HG03378 (cell line): ENCODE results near the gene KCNS1.

Experiments used
- ATAC-seq: cut with Tn5 transposase; IDR thresholded peaks from one replicate; pipeline ENCODE4 v1.9.1; 2021; ENCODE audit warnings: mild to moderate bottlenecking, moderate library complexity; ENCODE audit not compliant: unreplicated experiment

The KCNS1 gene

GRCh38 chr20:45052698-45053429, 48.1 kb downstream of the KCNS1 start:
- no peak for ATAC-seq

- ATAC-seq, result peak; percentile 64
These were observed 49.5 kb downstream of the KCNS1 start for GRCh38 chr20:45051204-45052060.

GRCh38 chr20:45049904-45050471, 50.9 kb downstream of the KCNS1 start:
- no peak for ATAC-seq

GRCh38 chr20:45049438-45049837, 51.5 kb downstream of the KCNS1 start:
- ATAC-seq, result no peak

GRCh38 chr20:45047581-45048119, 53.3 kb downstream of the KCNS1 start:
- ATAC-seq, result no peak

GRCh38 chr20:45044601-45045000, 56.3 kb downstream of the KCNS1 start:
- no peak for ATAC-seq

GRCh38 chr20:45044084-45044573, 56.8 kb downstream of the KCNS1 start:
- ATAC-seq, result no peak

GRCh38 chr20:45042978-45043377, 57.9 kb downstream of the KCNS1 start:
- ATAC-seq, result no peak
